ENCODE results near the gene SRSF4. TPM values are rescaled to one million over a fixed set of nuclear protein-coding genes. Genes with fewer than 3 reads are reported as not detected.

Gene SRSF4
- total and polyA plus RNA-seq, 2 donors (not counting 1 experiment from before 2014, with no cell fraction given) = 51.4 to 61.9 TPM

DNA sequence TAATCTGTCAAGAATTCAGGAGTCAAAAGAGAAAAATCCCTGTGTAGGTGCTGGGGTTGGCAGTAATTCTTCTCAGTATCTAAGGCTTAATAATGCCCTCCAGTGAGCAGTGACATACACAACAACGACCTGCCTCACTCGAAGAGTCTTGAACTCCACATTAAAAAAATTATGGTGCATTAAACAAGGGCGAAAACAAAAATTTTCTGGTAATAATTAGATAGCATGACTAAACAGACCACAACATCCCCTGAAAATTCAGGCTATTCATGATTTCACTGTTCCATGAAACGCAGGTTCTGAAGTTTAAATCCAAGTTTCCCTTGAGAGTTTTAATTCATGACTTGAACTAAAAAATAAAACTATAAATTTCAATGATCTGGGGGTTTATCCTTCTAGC, 5.1 kb downstream of the SRSF4 start:
- peak overlapping the region; percentile 15 for H3K4me2 ChIP-seq (ENCODE audit: extremely low read depth, insufficient read depth, low read length)
- H3K4me3 ChIP-seq (replicated peaks in 1 of 4; ENCODE audit: control extremely low read depth in 1 of 4, insufficient read depth in 1 of 4, low read depth in 3 of 4, low read length in 4 of 4) = no peak overlapping the region
- peak overlapping the region; percentile 63 for H3K27ac ChIP-seq (ENCODE audit: insufficient read depth, low read length)
- TF ChIP-seq EZH2 (IDR thresholded peaks at IDR 0.05; ENCODE audit: low read length, missing control alignments) (no peak), CTCF (conservative IDR thresholded peaks at IDR 0.05 in 1 of 2, IDR thresholded peaks at IDR 0.05 in 1 of 2; ENCODE audit: low read depth in 1 of 2, low read length in 2 of 2) (no peak)
- H3K4me1 ChIP-seq (ENCODE audit: control insufficient read depth, extremely low read depth, insufficient read depth, low read length) = peaks cover 6% of the 10 kb centered on the region
- H3K36me3 ChIP-seq (ENCODE audit: control insufficient read depth, insufficient read depth, low read length) = peaks cover 2% of the 10 kb centered on the region
- no peak overlapping the region for H2AFZ ChIP-seq (ENCODE audit: low read length)
- H3K27me3 ChIP-seq (ENCODE audit: control insufficient read depth, insufficient read depth, low read length) = no peaks in the 10 kb centered on the region
- no peaks in the 10 kb centered on the region for H3K9me3 ChIP-seq (ENCODE audit: control insufficient read depth, insufficient read depth, low read depth, low read length)
- peaks cover 8% of the 10 kb centered on the region for H4K20me1 ChIP-seq (ENCODE audit: control insufficient read depth, extremely low read depth, insufficient read depth, low read length)
- DNase-seq (ENCODE audit: low read depth in 2 of 2) = peak in 1 of 2 donors; percentile 43
- no peak overlapping the region for H3K9ac ChIP-seq (ENCODE audit: insufficient read depth, low read length)
- peaks cover 96% of the 10 kb centered on the region for H3K79me2 ChIP-seq (ENCODE audit: control insufficient read depth, insufficient read depth, low read length)

DNA sequence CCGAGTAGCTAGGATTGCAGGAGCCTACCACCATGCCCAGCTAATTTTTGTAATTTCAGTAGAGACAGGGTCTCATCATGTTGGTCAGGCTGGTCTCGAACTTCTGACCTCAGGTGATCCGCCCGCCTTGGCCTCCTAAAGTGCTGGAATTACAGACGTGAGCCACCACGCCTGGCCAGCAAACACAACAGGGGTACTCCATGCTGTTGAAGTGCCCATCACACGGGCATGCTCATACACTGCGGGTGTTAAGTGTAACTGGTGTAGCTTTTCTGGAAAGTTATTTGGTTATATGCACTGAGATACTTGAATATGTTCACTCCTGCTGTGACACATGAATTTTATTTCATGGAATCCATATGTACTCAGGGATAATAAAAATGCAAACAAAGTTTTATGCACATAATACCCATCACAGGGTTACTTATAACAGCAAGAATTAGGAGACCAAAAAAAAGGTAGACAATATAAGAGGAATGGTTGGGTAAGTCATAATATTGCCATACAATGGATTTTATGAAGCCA, 9.2 kb downstream of the SRSF4 start:
- H4K20me1 ChIP-seq (ENCODE audit: control insufficient read depth, extremely low read depth, insufficient read depth, low read length) = peaks cover 4% of the 10 kb centered on the region
- TF ChIP-seq CTCF (conservative IDR thresholded peaks at IDR 0.05 in 1 of 2, IDR thresholded peaks at IDR 0.05 in 1 of 2; ENCODE audit: low read depth in 1 of 2, low read length in 2 of 2) = no peak
- no peak for TF ChIP-seq EZH2 (IDR thresholded peaks at IDR 0.05; ENCODE audit: low read length, missing control alignments)

DNA sequence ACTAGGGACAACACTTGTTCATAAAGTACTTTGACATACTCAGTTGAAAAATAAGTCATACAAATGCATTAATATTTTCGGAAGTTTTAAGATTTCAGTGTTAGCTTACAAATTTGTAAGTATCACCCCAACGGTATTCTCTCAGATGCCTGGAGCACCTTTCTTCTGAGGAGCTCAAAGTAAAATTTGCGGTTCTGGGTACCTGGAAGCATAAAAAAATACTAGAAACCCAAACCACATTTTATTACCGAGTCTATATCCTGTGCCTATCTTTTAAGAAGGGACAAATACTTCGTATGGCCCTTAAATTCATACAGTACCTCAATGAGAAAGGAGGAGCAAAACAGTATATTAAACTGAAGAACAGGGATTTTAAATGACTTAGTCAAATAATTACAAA, 10.2 kb downstream of the SRSF4 start:
- DNase-seq (ENCODE audit: low read depth in 2 of 2) = no peak
- Histone ChIP-seq H3K9ac (ENCODE audit: insufficient read depth, low read length) (no peak overlapping the region), H3K4me3 (replicated peaks in 1 of 4; ENCODE audit: control extremely low read depth in 1 of 4, insufficient read depth in 1 of 4, low read depth in 3 of 4, low read length in 4 of 4) (no peak overlapping the region), H4K20me1 (ENCODE audit: control insufficient read depth, extremely low read depth, insufficient read depth, low read length) (peaks cover 4% of the 10 kb centered on the region), H3K36me3 (ENCODE audit: control insufficient read depth, insufficient read depth, low read length) (peaks cover 1% of the 10 kb centered on the region), H3K9me3 (ENCODE audit: control insufficient read depth, insufficient read depth, low read depth, low read length) (no peaks in the 10 kb centered on the region), H3K27me3 (ENCODE audit: control insufficient read depth, insufficient read depth, low read length) (no peaks in the 10 kb centered on the region), H2AFZ (ENCODE audit: low read length) (no peak overlapping the region), H3K27ac (ENCODE audit: insufficient read depth, low read length) (no peak overlapping the region), H3K4me2 (ENCODE audit: extremely low read depth, insufficient read depth, low read length) (no peak overlapping the region), H3K79me2 (ENCODE audit: control insufficient read depth, insufficient read depth, low read length) (peaks cover 96% of the 10 kb centered on the region), H3K4me1 (ENCODE audit: control insufficient read depth, extremely low read depth, insufficient read depth, low read length) (peaks cover 4% of the 10 kb centered on the region)
- no peak for TF ChIP-seq CTCF (conservative IDR thresholded peaks at IDR 0.05 in 1 of 2, IDR thresholded peaks at IDR 0.05 in 1 of 2; ENCODE audit: low read depth in 1 of 2, low read length in 2 of 2)
- TF ChIP-seq EZH2 (IDR thresholded peaks at IDR 0.05; ENCODE audit: low read length, missing control alignments) = no peak

More for the DNA sequence above, 9.2 kb downstream of the SRSF4 start:
- peaks cover 8% of the 10 kb centered on the region for H3K4me1 ChIP-seq (ENCODE audit: control insufficient read depth, extremely low read depth, insufficient read depth, low read length)
- no peak overlapping the region for H3K4me2 ChIP-seq (ENCODE audit: extremely low read depth, insufficient read depth, low read length)
- H3K36me3 ChIP-seq (ENCODE audit: control insufficient read depth, insufficient read depth, low read length) = peaks cover 1% of the 10 kb centered on the region
- no peak overlapping the region for H3K27ac ChIP-seq (ENCODE audit: insufficient read depth, low read length)
- H2AFZ ChIP-seq (ENCODE audit: low read length) = no peak overlapping the region
- no peak for DNase-seq (ENCODE audit: low read depth in 2 of 2)
- peaks cover 96% of the 10 kb centered on the region for H3K79me2 ChIP-seq (ENCODE audit: control insufficient read depth, insufficient read depth, low read length)
- H3K9me3 ChIP-seq (ENCODE audit: control insufficient read depth, insufficient read depth, low read depth, low read length) = no peaks in the 10 kb centered on the region
- H3K9ac ChIP-seq (ENCODE audit: insufficient read depth, low read length) = no peak overlapping the region
- no peak overlapping the region for H3K4me3 ChIP-seq (replicated peaks in 1 of 4; ENCODE audit: control extremely low read depth in 1 of 4, insufficient read depth in 1 of 4, low read depth in 3 of 4, low read length in 4 of 4)
- H3K27me3 ChIP-seq (ENCODE audit: control insufficient read depth, insufficient read depth, low read length) = no peaks in the 10 kb centered on the region

Measured in fibroblast of lung (primary cell).